Activated T-cell treated with anti-CD3 and anti-CD28 coated beads for 1 hour (primary cell): ENCODE results near the gene RFX1.
"Not testable (repeated sequence)": the region's sequence is repeated elsewhere in the genome, so short reads cannot be mapped to it uniquely, and the experiment has no call there.

Experiments used
- DNase-seq: peaks from one replicate; pipeline ENCODE4 v3.0.0-alpha.2; 2020; ENCODE audit warnings: low read depth

RFX1 gene

DNA sequence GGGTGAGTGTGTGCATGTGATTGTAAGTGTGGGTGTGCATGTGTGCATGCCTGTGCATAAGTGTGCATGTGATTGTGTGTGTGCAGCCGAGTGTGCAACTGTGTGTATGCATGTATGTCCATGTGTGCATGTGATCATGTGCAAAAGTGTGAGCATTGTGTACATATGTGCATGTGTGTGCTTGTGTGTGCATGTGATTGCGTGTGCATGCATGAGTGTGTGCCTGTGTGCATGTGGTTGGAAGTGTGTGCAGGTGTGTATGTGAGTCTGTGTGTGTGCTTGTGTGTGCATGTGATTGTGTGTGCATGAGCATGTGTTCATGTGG lies 71.4 kb downstream of the RFX1 start:
- DNase-seq, result no peak

DNA sequence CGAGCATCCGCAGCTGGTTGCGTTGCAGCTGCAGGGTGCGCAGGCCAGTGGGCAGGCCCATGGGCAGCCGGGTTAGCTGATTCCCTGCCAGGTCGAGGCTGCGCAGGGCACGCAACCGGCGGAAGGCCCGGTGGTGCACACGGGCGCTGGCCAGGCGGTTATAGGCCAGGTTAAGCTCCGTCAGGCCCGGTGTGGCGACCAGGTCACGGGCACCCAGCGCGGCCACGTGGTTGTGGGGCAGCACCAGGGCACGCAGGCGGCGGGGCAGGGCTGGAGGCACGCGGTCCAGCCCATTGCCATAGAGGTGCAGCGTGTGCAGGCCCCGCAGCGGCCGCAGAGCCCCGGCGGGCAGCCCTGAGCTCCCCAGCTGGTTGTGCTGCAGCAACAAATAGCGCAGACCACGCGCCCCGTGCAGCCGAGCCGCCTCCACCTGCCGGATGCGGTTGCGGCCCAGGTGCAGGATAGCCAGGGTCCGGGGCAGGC lies 73.2 kb downstream of the RFX1 start:
- no peak for DNase-seq

DNA sequence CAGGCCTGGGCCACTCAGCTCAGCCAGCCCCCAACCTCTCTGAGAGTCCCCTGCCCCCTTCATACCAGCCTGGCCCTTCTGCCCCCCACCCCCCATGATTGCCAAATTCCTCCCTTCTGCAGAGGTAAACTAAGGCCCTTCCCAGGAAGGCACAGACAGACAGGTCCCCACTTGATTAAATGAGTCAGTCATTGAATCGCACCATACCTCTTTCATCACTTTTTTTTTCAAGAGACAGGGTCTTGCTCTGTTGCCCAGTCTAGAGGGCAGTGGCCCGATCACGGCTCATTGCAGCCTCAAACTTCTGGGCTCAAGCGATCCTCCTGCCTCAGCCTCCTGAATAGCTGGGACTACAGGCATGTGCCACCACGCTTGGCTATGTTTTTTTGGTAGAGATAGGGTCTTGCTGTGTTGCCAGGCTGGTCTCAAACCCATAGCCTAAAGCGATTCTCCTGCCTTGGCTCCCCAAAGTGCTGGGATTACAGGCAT lies 73.9 kb downstream of the RFX1 start:
- no peak for DNase-seq

DNA sequence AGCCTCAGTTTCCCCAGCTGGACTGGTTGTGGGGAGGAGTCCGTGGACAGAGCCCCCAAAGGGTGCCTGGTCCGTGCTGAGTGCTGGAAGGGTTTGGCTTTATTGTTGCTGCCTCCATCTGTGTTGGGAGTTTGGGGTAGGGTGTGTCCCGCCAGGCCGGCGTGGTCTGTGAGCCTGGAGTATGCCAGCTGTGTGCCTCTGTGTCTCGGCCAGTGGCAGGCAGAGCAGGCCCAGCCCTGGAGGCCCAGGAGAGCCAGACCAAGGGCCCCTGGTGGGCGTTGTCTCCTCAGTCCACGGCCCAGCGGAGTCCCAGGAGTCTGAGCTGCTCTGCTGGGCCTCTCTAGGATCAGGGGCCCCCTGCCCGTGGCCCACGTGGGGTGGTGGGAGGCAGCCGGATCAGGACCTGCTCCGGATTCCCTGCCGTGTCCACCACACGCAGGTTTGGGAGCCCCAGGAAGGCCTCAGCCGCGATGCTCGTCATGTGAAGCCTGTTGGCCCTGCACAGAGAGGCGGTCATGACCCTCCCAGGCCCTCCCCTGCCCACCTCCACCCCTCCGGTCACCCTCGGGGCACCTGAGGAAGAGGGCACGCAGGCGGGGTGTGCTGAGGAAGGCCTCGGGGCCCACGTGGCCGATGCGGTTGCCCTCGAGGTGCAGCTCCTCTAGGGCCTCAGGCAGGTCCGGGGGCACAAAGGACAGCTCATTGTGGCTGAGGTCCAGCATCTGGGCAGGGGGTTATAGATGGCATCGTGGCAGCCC lies 74.5 kb downstream of the RFX1 start:
- DNase-seq, result no peak

DNA sequence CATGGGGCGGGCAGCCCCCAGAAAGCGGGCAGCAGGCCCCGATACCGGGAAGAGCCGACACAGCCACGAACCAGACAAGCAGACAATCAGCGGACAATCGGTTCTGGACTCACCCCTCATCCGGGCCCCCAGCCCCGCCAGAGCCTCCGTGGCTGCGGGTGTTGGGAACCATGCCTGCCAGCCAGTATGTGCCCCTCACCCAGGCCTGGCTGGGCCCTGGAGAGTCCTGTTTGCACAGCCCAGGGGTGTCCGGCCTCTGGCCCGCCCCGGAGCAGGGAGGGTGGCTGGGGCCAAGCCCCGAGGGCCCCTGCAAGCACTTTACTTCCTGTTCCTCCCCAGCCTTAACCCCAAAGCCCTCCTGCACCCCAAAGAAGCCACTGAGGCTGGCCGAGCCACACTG lies 75.7 kb downstream of the RFX1 start:
- no peak for DNase-seq

DNA sequence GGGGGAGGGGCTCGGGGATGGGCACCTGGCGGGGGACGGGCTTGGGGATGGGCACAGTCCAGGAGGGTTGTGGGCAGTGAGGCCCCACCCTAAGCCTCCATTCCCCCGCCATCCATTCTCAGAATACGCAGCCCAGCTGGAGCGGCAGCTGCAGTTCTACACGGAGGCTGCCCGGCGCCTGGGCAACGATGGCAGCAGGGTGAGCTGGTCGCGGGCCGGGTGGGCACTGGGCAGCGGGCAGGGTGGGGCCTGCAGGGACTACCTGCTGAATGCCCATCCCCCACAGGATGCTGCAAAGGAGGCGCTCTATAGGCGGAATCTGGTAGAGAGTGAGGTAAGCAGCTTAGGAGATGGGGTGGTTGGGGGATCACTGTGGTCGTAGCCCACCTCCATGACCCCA lies 76.2 kb downstream of the RFX1 start:
- DNase-seq, result no peak

DNA sequence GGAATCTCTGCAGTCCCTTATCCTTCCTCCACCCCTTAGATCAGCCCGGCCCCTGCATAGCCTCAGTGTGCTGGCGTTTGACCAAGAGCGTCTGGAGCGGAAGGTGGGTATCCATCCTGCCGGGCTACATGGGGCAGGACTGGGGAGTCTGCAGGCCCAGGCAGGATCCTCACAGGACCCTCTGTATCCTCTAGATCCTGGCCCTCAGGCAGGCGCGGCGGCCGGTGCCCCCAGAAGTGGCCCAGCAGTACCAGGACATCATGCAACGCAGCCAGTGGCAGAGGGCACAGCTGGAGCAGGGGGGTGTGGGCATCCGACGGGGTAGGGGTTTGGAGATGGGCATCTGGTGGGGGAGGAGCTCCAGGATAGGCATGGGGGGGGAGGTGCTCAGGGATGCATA lies 76.8 kb downstream of the RFX1 start:
- no peak for DNase-seq

DNA sequence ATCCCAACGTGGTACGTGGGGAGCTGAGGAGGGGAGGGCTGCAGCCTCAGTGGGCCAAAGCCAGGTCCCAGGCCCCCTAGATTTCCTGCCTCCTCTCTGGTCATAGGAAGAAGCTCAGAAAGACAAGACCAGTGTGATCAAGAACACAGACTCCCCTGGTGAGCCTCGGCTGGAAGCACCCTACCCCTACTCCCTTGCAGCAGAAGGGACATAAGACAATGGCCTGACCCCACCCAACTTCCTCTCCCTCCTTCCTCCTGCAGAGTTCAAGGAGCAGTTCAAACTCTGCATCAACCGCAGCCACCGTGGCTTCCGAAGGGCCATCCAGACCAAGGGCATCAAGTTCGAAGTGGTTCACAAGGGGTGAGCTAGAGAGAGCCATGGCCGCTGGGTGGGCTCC lies 79.4 kb downstream of the RFX1 start:
- DNase-seq, result no peak

DNA sequence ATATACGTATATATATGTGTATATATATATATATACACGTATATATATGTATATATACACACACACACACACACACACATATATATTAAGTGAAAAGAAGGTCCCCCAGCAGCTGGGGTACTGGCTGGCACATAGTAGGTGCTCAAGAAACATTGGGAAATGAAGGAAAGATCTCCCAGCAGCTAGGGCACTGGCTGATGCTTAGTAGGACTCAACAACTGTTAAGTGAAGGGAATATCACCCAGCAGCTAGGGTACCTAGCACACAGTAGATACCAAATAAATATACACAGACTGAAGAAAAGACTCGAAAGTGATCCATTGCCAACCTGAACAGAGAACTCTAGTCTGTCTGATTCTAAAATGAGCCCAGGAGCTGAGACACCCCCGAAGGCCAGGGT lies 80.1 kb downstream of the RFX1 start:
- DNase-seq, result no peak

DNA sequence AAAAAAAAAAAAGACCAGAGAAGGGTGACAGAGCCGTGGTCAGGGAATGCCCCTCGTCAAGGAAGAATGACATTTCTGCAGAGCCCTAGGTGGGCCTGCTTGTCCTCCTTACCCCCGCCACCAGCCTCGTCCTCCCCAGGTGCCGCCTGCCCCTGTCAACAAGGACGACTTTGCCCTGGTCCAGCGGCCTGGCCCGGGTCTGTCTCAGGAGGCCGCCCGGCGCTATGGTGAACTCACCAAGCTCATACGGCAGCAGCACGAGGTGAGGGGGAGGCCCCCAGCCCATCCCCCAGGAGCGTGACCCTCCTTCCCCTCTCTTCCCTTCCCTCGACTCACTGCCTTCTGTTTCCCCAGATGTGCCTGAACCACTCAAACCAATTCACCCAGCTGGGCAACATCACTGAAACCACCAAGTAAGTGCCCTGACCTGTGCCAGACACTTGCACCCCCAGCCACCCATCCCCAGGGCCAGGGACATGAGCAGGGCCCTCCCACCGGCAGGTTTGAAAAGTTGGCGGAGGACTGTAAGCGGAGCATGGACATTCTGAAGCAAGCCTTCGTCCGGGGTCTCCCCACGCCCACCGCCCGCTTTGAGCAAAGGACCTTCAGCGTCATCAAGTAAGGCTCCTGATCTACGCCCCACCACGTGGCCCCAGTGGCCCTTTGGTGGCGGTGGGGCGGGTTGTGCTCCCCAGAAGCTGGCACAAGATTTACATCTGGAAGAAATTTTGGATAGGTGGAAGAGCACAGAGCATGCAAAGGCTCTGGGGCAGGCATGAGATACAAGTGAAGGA lies 82.7 kb downstream of the RFX1 start:
- DNase-seq, result no peak

DNA sequence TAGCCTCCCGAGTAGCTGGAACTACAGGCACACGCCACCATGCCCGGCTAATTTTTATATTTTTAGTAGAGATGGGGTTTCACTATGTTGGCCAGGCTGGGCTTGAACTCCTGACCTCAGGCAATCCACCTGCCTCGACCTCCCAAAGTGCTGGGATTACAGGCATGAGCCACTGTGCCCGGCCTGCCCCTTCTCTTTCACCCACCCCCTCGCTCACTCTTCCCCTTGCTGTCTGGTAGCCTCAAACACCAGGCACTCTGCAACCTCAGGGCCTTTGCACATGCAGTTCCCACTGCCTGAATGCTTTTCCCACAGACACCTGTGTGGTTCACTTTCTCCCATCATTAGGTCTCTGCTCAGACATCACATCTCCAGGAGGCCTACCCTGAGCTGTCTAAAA lies 84.0 kb downstream of the RFX1 start:
- not testable (repeated sequence) for DNase-seq

DNA sequence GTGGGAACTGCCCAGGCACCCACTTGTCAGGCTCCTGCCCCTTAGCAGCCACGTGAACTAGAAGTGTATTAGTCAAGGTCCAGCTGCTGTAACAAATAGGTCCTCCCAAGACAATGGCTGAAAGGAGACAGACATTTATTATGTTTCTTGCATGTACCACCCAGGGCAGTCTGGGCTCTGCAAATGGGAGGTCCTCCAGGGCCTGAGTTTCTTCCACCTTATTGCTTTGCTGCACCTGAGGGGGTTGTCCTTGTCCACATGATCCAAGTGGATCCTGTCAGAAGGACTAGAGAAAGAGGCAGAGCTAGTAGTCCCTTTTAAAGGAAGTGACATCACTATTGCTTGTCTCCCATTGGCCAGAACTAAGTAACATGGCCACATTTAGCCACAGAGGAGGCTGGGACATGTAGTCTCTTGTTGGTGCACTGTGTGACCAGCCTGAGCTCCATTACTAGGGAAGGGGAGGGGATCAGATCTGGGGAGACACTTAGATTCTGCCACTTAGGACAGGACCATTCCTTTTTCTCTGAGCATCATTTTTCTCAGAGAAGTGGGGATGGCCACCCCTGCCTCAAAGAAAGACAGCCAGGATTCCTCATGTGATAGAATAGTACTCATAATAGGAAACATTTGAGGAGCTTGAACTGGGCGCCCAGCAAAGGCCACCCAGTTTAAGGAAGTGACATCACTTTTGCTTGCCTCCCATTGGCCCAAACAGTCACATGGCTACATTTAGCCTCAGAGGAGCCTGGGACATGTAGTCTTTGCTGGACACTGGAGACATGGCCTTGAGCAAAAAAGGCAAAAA lies 85.0 kb downstream of the RFX1 start:
- DNase-seq, result no peak

DNA sequence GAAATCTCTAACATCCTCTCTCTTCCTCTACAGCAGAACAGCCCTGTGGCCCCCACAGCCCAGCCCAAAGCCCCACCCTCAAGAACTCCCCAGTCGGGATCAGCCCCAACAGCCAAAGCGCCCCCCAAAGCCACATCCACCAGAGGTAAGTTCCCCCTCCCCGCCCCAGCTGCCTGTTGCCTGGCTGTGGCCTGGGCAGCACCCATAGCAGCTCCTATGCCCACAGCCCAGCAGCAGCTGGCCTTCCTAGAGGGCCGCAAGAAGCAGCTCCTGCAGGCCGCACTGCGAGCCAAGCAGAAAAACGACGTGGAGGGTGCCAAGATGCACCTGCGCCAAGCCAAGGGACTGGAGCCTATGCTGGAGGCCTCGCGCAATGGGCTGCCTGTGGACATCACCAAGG lies 85.6 kb downstream of the RFX1 start:
- DNase-seq, result no peak

DNA sequence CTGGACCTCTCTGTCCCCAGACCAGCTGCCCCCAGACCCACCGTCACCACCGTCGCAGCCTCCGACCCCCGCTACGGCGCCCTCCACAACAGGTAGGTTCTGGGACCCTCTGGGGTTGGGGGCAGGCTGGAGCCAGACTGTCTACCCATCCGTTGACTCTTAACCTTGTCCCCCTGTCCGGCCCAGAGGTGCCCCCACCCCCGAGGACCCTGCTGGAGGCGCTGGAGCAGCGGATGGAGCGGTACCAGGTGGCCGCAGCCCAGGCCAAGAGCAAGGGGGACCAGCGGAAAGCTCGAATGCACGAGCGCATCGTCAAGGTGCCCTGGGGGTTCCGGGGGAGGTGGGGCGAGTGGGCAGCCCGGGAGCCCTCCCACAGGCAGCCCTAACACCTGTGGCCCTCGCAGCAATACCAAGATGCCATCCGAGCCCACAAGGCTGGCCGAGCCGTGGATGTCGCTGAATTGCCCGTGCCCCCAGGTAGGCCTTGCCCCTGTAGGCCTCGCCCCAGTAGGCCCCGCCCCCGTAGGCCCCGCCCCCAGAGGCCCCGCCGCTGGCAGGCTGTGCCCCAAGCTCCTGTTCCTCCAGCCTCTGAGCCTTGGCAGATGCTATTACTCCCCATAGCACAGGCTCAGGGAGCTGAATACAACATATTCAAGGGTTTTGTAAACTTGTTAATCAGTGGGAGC lies 87.3 kb downstream of the RFX1 start:
- no peak for DNase-seq

DNA sequence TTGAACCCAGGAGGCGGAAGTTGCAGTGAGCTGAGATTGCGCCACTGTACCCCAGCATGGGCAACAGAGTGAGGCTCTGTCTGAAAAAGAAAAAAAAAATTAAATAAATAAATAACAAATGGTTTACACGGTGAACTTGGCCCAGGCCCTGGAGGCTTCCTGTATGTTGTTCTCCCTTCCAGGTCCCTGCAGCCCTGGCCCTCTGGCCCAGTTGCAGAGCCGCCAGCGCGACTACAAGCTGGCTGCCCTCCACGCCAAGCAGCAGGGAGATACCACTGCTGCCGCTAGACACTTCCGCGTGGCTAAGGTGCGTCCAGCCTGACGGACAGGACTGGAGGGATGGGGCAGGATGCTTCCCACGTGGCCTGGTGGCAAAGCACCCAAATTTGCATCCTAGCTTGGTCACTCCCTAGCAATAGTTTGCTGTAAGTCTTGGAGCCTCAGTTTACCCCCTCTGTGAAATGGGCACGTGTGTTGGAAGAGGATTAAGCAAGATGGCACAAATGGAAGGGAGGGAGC lies 88.2 kb downstream of the RFX1 start:
- no peak for DNase-seq

DNA sequence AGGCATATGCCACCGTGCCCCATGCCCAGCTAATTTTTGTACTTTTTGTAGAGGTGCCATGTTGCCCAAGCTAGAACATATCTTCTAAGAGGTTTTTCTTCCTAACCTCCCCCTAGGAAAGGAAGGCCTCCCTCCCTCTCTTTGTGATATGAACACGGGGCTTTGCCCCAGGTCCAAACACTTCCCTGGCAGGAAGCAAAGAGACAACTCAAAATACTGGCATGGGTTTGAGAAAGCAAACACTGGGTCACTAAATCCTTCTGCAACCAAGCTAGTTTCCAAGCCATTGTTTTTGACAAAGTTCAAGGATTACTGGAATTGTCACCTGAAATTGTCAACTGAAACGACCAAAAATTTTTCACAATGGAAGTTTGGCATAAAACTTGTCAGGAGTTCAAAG lies 91.3 kb downstream of the RFX1 start:
- DNase-seq, result no peak

DNA sequence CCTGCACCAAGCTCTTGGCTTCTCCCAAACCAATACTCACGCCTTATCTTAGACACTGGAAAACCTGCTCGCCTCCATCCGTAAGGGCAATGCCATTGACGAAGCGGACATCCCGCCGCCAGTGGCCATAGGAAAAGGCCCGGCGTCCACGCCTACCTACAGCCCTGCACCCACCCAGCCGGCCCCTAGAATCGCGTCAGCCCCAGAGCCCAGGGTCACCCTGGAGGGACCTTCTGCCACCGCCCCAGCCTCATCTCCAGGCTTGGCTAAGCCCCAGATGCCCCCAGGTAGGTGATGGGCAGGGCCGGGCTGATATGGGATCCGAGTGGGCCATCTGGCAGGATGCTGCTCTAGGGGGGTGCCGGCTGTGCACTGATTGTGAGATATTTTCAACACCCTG lies 92.8 kb downstream of the RFX1 start:
- DNase-seq, result no peak
